Activated naive CD8-positive, alpha-beta T cell treated with anti-CD3 and anti-CD28 coated beads, Interleukin-2, amount 50 U/mL, for 16 hours (primary cell): Measurements from ENCODE around the gene RTL5.

Experiments used
- DNase-seq: peaks from one replicate; pipeline ENCODE4 v3.0.0-alpha.2; 2020; ENCODE audit warnings: low read depth, low spot score

RTL5 gene

DNA sequence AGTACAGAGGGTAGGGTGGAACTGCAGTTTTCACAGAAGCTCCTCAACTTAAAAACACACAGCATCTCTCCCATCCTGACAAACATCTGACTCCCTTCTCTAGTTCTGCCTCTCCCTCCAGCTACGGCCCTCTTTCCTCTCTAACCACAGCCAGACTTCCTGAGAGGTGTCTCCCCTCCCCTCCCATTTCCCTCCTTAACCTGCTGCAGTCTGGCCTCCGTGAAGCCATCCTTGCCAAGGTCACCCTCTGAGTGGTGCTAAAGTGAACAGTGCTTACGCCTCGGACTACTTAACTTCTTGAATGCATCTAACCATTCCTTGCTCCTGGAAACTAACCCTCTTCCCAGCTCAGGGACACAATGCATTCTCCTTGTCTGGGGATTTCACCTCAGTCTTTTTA is 53.3 kb downstream of the RTL5 start:
- DNase-seq = no peak
